Activated CD8-positive, alpha-beta memory T cell treated with anti-CD3 and anti-CD28 coated beads for 36 hours (primary cell): ENCODE measurements around the gene ABCG2. TPM values are rescaled to one million over a fixed set of nuclear protein-coding genes. Genes with fewer than 3 reads are reported as not detected.

Source experiments
- CTCF ChIA-PET: fragments of 350-600 bp; sonication (Branson Sonifier 250); formaldehyde crosslinking; loops from one replicate; lab custom pipeline; 2021; ENCODE audit warnings: antibody characterized with exemption; lab: Charles Lee
- POLR2A ChIA-PET: fragments of 350-600 bp; sonication (Branson Sonifier 250); formaldehyde crosslinking; loops from one replicate; lab custom pipeline; 2021; ENCODE audit warnings: antibody characterized with exemption; lab: Charles Lee
- total RNA-seq, 2 experiments: library from RNA; stranded (reverse); gene quantifications; one replicate each; pipeline ENCODE4 v1.2.3, GENCODE V29; 2021

Gene ABCG2
- total RNA-seq, 2 experiments from 2014 or later: 0.76 to 1.1 TPM

DNA sequence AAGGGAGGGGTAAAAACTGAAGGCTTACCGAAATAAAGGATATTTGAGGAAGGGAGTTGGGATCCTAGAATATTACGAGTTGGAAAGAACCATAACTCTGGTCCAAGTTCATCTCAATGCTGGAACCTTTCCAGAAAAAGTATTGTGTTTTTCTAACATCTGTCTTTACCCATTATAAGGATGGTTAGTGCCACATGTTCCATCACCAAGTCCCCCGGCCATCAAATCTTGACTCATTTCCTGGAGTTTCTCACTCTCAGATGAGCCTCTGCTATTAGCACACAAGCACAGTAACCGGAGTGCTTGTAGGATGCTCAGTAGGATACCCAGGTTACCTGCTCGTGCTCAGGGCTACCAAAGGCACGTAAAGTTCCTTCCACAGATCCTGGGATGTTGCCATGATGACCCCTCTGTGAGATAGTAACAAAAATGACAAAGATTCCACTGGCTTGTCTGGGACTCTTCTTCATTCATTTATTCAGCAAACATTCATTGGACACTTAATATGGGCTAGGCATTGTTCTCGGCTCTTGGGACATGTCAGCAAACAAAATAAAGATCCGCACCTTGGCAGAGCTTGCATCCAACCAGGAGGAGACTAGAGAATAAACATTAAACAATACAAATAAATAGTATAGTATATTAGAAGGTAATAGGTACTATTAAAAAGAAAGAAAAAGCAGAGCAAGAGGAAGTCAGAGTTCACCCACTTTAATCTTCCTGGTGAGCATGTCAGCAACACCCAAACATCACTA is 114.7 kb downstream of the ABCG2 start:
- ChIA-PET POLR2A (no interaction called here), CTCF (no interaction called here)

GRCh38 chr4:88043001-88043400 is 115.4 kb downstream of the ABCG2 start:
- POLR2A ChIA-PET: no interaction called here
- CTCF ChIA-PET: no interaction called here

GRCh38 chr4:88041626-88042025 is 116.8 kb downstream of the ABCG2 start:
- ChIA-PET POLR2A (no interaction called here), CTCF (no interaction called here)

GRCh38 chr4:88040707-88041106 is 117.7 kb downstream of the ABCG2 start:
- CTCF ChIA-PET: no interaction called here
- POLR2A ChIA-PET: no interaction called here

Other genes with a start within 250 kb of the ABCG2 start
- gene SPP1, start 182.9 kb downstream of the ABCG2 start, total RNA-seq: not detected
- gene PKD2, start 151.0 kb downstream of the ABCG2 start, total RNA-seq: 1 to 10 TPM; 6.3 to 7.6 TPM
- gene PPM1K, start 125.9 kb upstream of the ABCG2 start, total RNA-seq: 10 to 100 TPM; 38.1 to 42.3 TPM
- 1 to 10 TPM; 1.1 to 1.8 TPM for gene HERC6, start 220.2 kb upstream of the ABCG2 start, total RNA-seq